Measurements from ENCODE around the gene UBTD1.

The UBTD1 gene

DNA sequence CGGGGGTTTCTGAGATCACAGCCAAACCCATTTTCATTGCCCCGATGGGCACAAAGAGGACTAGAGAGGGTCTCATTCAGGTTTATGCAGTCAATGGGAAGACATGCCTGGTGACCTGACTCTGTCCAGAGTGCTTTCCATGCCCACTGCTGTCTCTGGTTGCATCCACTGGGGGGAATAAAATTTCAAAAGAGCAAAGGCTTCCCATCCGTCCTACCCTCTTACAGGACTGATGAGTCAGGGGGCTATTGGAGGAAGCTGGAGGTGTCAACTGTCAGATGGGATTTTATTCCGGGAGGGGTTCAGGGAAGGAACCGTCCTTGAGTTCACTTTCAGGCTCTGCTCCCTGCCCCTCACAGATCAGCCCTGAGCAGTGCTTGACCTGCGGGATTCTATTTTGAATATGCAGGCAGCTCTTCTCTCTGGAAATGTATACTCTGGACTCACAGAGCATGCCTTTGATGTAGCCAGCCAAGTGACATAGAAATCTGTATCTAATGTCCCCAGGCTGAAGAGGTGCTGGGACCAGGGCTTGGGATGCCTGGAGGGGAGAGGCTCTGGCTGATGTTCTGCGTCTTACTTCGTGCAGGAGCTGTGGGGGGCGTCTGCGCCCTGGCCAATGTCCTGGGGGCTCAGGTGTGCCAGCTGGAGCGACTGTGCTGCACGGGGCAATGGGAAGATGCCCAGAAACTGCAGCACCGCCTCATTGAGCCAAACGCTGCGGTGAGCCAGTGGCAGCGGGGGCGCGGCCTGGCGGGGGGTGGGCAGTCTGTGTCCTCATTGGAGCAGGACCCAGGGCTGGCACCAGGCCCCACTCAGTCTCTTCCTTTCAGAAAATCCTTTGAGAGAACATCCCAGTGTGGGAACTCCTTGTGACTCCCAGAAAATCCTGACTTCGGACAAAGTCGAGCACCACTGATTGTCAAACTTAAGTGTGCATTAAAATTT is 102.8 kb downstream of the UBTD1 start:
- FAIRE-seq = no peak
- no peak for TF ChIP-seq PAX5 (IDR thresholded peaks at IDR 0.05; ENCODE audit: insufficient read depth, low read length, severe bottlenecking)
- TF ChIP-seq POLR2A (IDR thresholded peaks at IDR 0.05; ENCODE audit: low read depth, low read length) = no peak
- TF ChIP-seq TAF1 (IDR thresholded peaks at IDR 0.05; ENCODE audit: low read depth, low read length) = no peak
- no peak for TF ChIP-seq POU2F2 (IDR thresholded peaks at IDR 0.05; ENCODE audit: low read depth, low read length)
- no peak for TF ChIP-seq SPI1 (IDR thresholded peaks at IDR 0.05; ENCODE audit: low read depth, low read length)

DNA sequence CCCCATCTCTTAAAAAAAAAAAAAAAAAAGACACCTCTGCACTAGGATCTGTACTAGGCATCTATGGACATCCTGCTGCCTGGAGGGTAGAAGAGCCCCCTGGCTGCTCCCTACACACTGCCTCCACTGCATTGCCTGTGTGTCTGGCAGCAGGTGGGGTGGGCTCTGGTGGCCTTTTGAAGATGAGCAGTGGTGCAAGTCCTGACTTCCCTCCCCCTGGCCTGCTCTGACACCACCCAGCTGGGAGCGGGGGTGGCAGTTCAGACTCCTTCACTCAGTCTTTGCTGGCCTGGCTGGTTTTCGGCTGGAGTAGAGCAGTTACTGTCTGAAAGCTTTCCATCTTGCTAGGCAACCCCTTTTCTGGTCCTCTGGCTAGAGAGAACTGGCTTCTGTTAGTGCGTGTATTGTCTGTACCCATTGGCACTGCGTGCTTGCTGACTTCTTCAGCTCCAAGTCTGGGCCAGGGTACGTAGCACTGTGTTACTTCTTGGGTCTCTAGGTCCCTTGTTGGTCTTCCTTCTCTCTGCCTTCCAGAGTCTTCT is 108.4 kb downstream of the UBTD1 start:
- no peak for DNase-seq (ENCODE audit: insufficient read length, low spot score)
- TF ChIP-seq TAF1 (IDR thresholded peaks at IDR 0.05; ENCODE audit: low read depth, low read length) (no peak), POU2F2 (IDR thresholded peaks at IDR 0.05; ENCODE audit: low read depth, low read length) (no peak), POLR2A (IDR thresholded peaks at IDR 0.05; ENCODE audit: low read depth, low read length) (no peak), POLR2AphosphoS5 (IDR thresholded peaks at IDR 0.05; ENCODE audit: low read depth, low read length) (no peak), SPI1 (IDR thresholded peaks at IDR 0.05; ENCODE audit: low read depth, low read length) (no peak), PAX5 (IDR thresholded peaks at IDR 0.05; ENCODE audit: insufficient read depth, low read length, severe bottlenecking) (no peak)
- FAIRE-seq = no peak

More for the DNA sequence above, 102.8 kb downstream of the UBTD1 start:
- DNase-seq (ENCODE audit: insufficient read length, low spot score) = no peak

DNA sequence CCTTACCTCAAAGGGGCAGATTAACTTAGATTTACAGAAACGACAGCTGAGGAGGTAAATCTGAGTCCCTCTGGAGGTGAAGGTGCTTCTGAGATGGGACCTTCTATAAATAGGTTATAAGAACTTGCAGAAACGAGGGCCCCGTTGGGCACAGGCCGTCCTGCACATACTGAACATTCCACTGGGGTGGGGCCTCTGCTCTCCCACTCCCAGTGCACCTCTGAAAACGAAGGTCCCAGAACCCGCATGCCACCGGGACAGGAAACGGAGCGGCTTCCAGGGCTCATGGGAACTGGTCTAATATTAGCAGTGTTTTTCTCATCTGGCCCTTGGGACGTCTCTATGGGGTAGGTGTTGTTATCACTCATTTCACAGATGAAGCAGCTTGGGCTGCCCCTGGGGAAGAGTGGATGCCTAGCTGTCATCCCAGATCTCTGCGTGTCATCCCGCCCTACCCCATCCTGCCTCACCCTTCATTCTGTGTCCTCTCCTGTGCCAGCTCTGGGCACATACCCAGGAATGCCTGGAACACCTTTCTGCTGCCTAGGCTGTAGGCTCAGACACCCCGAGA is 110.4 kb downstream of the UBTD1 start:
- no peak for TF ChIP-seq POU2F2 (IDR thresholded peaks at IDR 0.05; ENCODE audit: low read depth, low read length)
- TF ChIP-seq PAX5 (IDR thresholded peaks at IDR 0.05; ENCODE audit: insufficient read depth, low read length, severe bottlenecking) = no peak
- no peak for TF ChIP-seq SPI1 (IDR thresholded peaks at IDR 0.05; ENCODE audit: low read depth, low read length)
- TF ChIP-seq POLR2AphosphoS5 (IDR thresholded peaks at IDR 0.05; ENCODE audit: low read depth, low read length) = no peak
- no peak for TF ChIP-seq TAF1 (IDR thresholded peaks at IDR 0.05; ENCODE audit: low read depth, low read length)
- TF ChIP-seq POLR2A (IDR thresholded peaks at IDR 0.05; ENCODE audit: low read depth, low read length) = no peak
- no peak for FAIRE-seq
- DNase-seq (ENCODE audit: insufficient read length, low spot score) = no peak

DNA sequence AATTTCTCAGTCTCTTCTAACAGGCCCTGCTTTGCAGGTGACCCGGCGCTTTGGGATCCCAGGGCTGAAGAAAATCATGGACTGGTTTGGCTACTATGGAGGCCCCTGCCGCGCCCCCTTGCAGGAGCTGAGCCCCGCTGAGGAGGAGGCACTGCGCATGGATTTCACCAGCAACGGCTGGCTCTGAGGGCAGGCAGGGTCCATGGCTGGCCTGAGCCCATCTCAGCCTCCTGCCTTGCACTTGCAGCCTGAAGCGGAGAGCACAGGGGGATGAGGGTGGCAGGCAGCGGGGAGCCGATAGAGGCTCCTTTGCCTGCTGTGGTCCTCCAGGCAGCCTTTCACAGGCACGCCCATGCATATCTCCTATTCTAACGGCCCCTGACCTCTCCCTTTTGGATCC is 112.7 kb downstream of the UBTD1 start:
- FAIRE-seq = no peak
- no peak for TF ChIP-seq PAX5 (IDR thresholded peaks at IDR 0.05; ENCODE audit: insufficient read depth, low read length, severe bottlenecking)
- TF ChIP-seq SPI1 (IDR thresholded peaks at IDR 0.05; ENCODE audit: low read depth, low read length) = no peak
- no peak for TF ChIP-seq POLR2AphosphoS5 (IDR thresholded peaks at IDR 0.05; ENCODE audit: low read depth, low read length)
- no peak for TF ChIP-seq TAF1 (IDR thresholded peaks at IDR 0.05; ENCODE audit: low read depth, low read length)
- TF ChIP-seq POU2F2 (IDR thresholded peaks at IDR 0.05; ENCODE audit: low read depth, low read length) = no peak
- TF ChIP-seq POLR2A (IDR thresholded peaks at IDR 0.05; ENCODE audit: low read depth, low read length) = no peak

DNA sequence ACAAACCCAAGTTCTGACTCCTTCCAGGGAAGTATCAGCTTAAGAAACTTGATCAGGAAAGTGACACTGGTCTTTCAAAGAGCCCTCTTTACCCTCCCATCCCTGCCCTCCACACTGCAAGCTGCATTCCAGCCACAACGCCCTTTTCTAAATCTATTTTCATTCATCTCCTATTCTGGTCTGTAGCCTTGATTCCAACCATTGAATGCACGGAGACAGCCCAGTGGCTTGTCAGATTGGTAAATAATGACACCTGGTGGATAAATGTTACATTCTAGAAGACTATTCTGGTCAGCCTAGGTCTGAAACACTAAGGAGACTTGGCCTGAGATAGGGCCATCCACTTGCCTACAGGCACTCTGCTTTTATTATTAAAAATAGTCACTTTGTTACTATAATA is 113.7 kb downstream of the UBTD1 start:
- FAIRE-seq (no peak), DNase-seq (ENCODE audit: insufficient read length, low spot score) (no peak)
- TF ChIP-seq SPI1 (IDR thresholded peaks at IDR 0.05; ENCODE audit: low read depth, low read length) = no peak
- TF ChIP-seq POU2F2 (IDR thresholded peaks at IDR 0.05; ENCODE audit: low read depth, low read length) = no peak
- no peak for TF ChIP-seq PAX5 (IDR thresholded peaks at IDR 0.05; ENCODE audit: insufficient read depth, low read length, severe bottlenecking)
- TF ChIP-seq TAF1 (IDR thresholded peaks at IDR 0.05; ENCODE audit: low read depth, low read length) = no peak
- no peak for TF ChIP-seq POLR2A (IDR thresholded peaks at IDR 0.05; ENCODE audit: low read depth, low read length)
- no peak for TF ChIP-seq POLR2AphosphoS5 (IDR thresholded peaks at IDR 0.05; ENCODE audit: low read depth, low read length)

More for the DNA sequence above, 112.7 kb downstream of the UBTD1 start:
- no peak for DNase-seq (ENCODE audit: insufficient read length, low spot score)

DNA sequence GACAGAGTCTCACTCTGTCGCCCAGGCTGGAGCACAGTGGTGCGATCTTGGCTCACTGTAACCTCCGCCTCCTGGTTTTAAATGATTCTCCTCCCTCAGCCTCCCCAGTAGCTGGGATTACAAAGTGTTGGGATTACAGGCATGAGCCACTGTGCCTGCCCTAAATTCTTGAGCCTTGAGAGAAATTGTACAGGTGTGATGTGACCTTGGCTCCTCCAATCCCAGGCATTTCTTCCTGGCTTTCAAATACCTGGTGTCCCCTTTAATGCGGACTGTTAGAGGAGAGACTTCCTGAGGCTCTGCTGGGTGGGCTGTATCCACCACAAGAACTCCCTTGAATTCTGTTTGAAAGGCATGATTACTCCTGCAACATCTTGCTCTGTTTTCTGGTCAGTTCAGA is 119.6 kb downstream of the UBTD1 start:
- FAIRE-seq (no peak), DNase-seq (ENCODE audit: insufficient read length, low spot score) (no peak)
- TF ChIP-seq SPI1 (IDR thresholded peaks at IDR 0.05; ENCODE audit: low read depth, low read length) (no peak), POU2F2 (IDR thresholded peaks at IDR 0.05; ENCODE audit: low read depth, low read length) (no peak), TAF1 (IDR thresholded peaks at IDR 0.05; ENCODE audit: low read depth, low read length) (no peak), POLR2A (IDR thresholded peaks at IDR 0.05; ENCODE audit: low read depth, low read length) (no peak), PAX5 (IDR thresholded peaks at IDR 0.05; ENCODE audit: insufficient read depth, low read length, severe bottlenecking) (no peak), POLR2AphosphoS5 (IDR thresholded peaks at IDR 0.05; ENCODE audit: low read depth, low read length) (no peak)

DNA sequence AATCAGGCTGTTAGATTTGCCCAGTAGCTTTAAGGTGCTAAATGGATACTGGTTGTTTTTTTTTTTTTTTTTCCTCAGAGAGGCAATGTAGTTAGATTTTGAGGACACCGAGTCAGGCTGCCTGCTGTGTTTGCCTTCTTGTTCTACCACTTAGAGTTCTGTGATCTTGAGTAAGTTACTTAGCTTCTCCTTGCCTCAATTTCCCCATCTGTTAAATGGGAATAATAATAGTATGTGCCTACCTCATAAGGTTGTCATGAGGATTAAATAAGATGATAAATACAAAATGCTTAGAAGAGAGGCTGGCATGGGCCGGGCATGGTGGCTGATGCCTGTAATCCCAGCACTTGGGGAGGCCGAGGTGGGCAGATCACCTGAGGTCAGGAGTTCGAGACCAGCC is 120.0 kb downstream of the UBTD1 start:
- DNase-seq (ENCODE audit: insufficient read length, low spot score) (no peak), FAIRE-seq (no peak)

More for the DNA sequence above, 120.0 kb downstream of the UBTD1 start:
- TF ChIP-seq SPI1 (IDR thresholded peaks at IDR 0.05; ENCODE audit: low read depth, low read length) (no peak), POLR2AphosphoS5 (IDR thresholded peaks at IDR 0.05; ENCODE audit: low read depth, low read length) (no peak), POLR2A (IDR thresholded peaks at IDR 0.05; ENCODE audit: low read depth, low read length) (no peak), PAX5 (IDR thresholded peaks at IDR 0.05; ENCODE audit: insufficient read depth, low read length, severe bottlenecking) (no peak), POU2F2 (IDR thresholded peaks at IDR 0.05; ENCODE audit: low read depth, low read length) (no peak), TAF1 (IDR thresholded peaks at IDR 0.05; ENCODE audit: low read depth, low read length) (no peak)
